HG02870 (cell line): ENCODE measurements around the gene MSL3B.

ENCODE experiments used
- ATAC-seq: cut with Tn5 transposase; IDR thresholded peaks from one replicate; pipeline ENCODE4 v1.9.1; 2021; ENCODE audit warnings: mild to moderate bottlenecking, moderate library complexity; ENCODE audit not compliant: unreplicated experiment

The MSL3B gene

GRCh38 chr2:233818639-233819621 lies 49.3 kb downstream of the MSL3B start:
- ATAC-seq: no peak

- no peak for ATAC-seq
These were observed 50.1 kb downstream of the MSL3B start for GRCh38 chr2:233817995-233818638.

GRCh38 chr2:233817361-233817911 lies 50.8 kb downstream of the MSL3B start:
- ATAC-seq: no peak

- ATAC-seq: no peak
These were observed 51.4 kb downstream of the MSL3B start for GRCh38 chr2:233816771-233817170.

- no peak for ATAC-seq
These were observed 51.9 kb downstream of the MSL3B start for GRCh38 chr2:233816334-233816733.

GRCh38 chr2:233815861-233816260 lies 52.3 kb downstream of the MSL3B start:
- no peak for ATAC-seq
